Common myeloid progenitor, CD34-positive (primary cell): Measurements from ENCODE around the gene CAPRIN1.
"Not testable (repeated sequence)": the region's sequence is repeated elsewhere in the genome, so short reads cannot be mapped to it uniquely, and the experiment has no call there.

Experiments used
- CTCF ChIA-PET: fragments of 350-600 bp; sonication (Branson Sonifier 250); formaldehyde crosslinking; loops from one replicate; lab custom pipeline; 2021; ENCODE audit warnings: antibody characterized with exemption; lab: Charles Lee
- POLR2A ChIA-PET: fragments of 350-600 bp; sonication (Branson Sonifier 250); formaldehyde crosslinking; loops from one replicate; lab custom pipeline; 2021; ENCODE audit warnings: antibody characterized with exemption; lab: Charles Lee
- DNase-seq, 3 donors: peaks; one replicate each; pipeline versions ENCODE4 v3.0.0 to v3.0.0-alpha.2; 2013
- H3K27ac ChIP-seq, 2 experiments: 1 replicate in 1 of 2; 2 replicates in 1 of 2; pipeline ENCODE4 v1.7.0; 2013; ENCODE audit warnings: inconsistent platforms in 2 of 2, low read length in 2 of 2, mild to moderate bottlenecking in 2 of 2, low read depth in 1 of 2, moderate library complexity in 1 of 2; ENCODE audit not compliant: severe bottlenecking in 2 of 2, insufficient read depth in 1 of 2, poor library complexity in 1 of 2
- H3K27me3 ChIP-seq, 5 experiments: replicated peaks in 2 of 5; 1 replicate in 3 of 5; 2 replicates in 2 of 5; pipeline versions ENCODE4 v1.6.1 to v1.7.0; 2013; ENCODE audit warnings: low read length in 4 of 5, mild to moderate bottlenecking in 2 of 5, moderate library complexity in 2 of 5, inconsistent platforms in 1 of 5; ENCODE audit not compliant: insufficient read depth in 5 of 5, control insufficient read depth in 4 of 5
- H3K36me3 ChIP-seq, 4 experiments: 1 replicate in 2 of 4; 2 replicates in 2 of 4; pipeline versions ENCODE4 v1.6.1 to v1.7.0; 2013; ENCODE audit warnings: low read length in 3 of 4, control low read depth in 1 of 4, mild to moderate bottlenecking in 1 of 4; ENCODE audit not compliant: control insufficient read depth in 4 of 4, insufficient read depth in 4 of 4
- H3K4me1 ChIP-seq, 4 experiments: 1 replicate in 3 of 4; 2 replicates in 1 of 4; pipeline versions ENCODE4 v1.6.1 to v1.7.1; 2013; ENCODE audit warnings: low read length in 3 of 4, mild to moderate bottlenecking in 3 of 4, control low read depth in 1 of 4, inconsistent platforms in 1 of 4, moderate library complexity in 1 of 4; ENCODE audit not compliant: control insufficient read depth in 4 of 4, insufficient read depth in 4 of 4; ENCODE audit errors: control extremely low read depth in 1 of 4
- H3K4me3 ChIP-seq, 7 experiments: 1 replicate in 4 of 7; 2 replicates in 3 of 7; pipeline versions ENCODE4 v1.5.1 to v1.7.0; 2013; ENCODE audit warnings: mild to moderate bottlenecking in 7 of 7, low read length in 6 of 7, moderate library complexity in 6 of 7, inconsistent platforms in 2 of 7, low read depth in 2 of 7, control low read depth in 1 of 7; ENCODE audit not compliant: insufficient read depth in 4 of 7, control insufficient read depth in 1 of 7; ENCODE audit errors: extremely low read depth in 1 of 7
- H3K9me3 ChIP-seq, 5 experiments: 1 replicate in 4 of 5; 2 replicates in 1 of 5; pipeline versions ENCODE4 v1.6.1 to v1.7.1; 2013; ENCODE audit warnings: low read length in 4 of 5, mild to moderate bottlenecking in 2 of 5, inconsistent platforms in 1 of 5, low read depth in 1 of 5, moderate library complexity in 1 of 5; ENCODE audit not compliant: control insufficient read depth in 4 of 5, insufficient read depth in 2 of 5; ENCODE audit errors: control extremely low read depth in 1 of 5
- WGBS: methylation state at CpG from one replicate; pipeline ENCODE4 v1.1.5; 2013; ENCODE audit not compliant: insufficient coverage; 5-methylcytosine and 5-hydroxymethylcytosine counted together

CAPRIN1 gene

DNA sequence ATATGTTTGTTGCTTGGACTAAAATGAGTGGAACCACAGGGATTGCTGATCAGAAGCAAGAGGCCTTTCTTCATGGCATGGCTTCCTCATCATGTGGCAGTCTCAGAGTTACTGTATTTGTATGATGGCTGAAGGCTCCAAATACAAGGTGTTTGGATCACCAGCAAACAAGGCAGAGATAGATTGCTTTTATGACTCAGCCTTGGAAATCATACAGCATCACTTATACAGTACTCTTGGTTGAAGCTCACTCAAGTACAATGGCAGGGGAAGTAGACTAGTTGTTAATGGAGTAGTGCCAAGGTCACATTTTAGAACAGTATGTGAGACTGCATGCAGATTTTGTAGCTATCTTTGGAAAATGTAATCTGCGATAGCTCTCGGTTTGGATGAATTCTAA, 16.6 kb downstream of the CAPRIN1 start:
- Histone ChIP-seq H3K36me3 (peaks cover 8 to 47% (median 20%) of the 10 kb centered on the region in 4 experiments), H3K27me3 (no peaks in the 10 kb centered on the region), H3K4me3 (no peak overlapping the region), H3K27ac (no peak overlapping the region), H3K9me3 (no peaks in the 10 kb centered on the region), H3K4me1 (peaks cover 0 to 8% (median 0%) of the 10 kb centered on the region in 4 experiments)
- ChIA-PET CTCF (interaction anchor here (1.2 to 1.6 kb wide), 4 partner anchors 9 to 71 kb away, joined by 3 to 5 read pairs (median 4); no protein-coding TSS in a partner anchor), POLR2A (no interaction called here)
- 96% methylated on average over 2 of the region's 2 CpGs for WGBS
- peak in 2 of 3 donors; percentile 27 to 41 for DNase-seq

DNA sequence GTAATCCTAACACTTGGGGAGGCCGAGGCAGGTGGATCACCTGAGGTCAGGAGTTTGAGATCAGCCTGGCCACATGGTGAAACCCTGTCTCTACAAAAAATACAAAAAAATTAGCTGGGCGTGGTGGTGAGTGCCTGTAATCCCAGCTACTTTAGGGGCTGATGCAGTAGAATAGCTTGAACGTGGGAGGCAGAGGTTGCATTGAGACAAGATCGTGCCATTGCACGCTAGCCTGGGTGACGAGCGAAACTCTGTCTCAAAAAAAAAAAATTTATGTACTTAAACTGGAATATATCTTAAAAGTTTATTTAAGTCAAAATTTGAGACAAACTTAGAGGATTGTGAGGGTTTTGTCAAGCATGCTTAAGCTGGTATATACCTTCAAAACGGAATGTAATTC, 19.8 kb downstream of the CAPRIN1 start:
- H3K4me1 ChIP-seq, POLR2A ChIA-PET, DNase-seq, H3K27ac ChIP-seq, H3K27me3 ChIP-seq, H3K9me3 ChIP-seq, H3K4me3 ChIP-seq: not testable (repeated sequence)
- CTCF ChIA-PET, result interaction anchor here (0.8 to 2.5 kb wide), 7 partner anchors 9 to 213 kb away, joined by 3 to 10 read pairs (median 4); no protein-coding TSS in a partner anchor
- peaks cover 17 to 59% (median 30%) of the 10 kb centered on the region in 4 experiments for H3K36me3 ChIP-seq
- whole genome bisulfite sequencing, result 100% methylated on average over 2 of the region's 8 CpGs

DNA sequence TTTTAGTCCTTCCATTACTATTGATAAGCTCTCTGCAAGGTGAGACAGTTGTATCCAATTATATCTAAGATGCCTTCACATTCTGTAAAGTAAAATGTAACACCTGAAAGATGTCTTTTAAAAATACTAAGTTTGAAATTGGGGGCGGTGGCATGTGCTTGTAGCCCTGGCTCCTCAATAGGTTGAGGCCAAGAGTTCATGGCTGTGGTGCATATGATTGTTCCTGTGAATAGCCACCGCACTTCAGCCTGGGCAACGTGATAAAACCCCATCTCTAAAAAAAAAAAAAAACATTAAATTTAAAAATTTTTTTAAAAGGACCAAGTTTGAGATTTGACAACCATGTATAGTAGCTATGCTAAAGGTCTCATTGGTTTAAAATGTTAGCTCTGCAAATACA, 20.5 kb downstream of the CAPRIN1 start:
- no CpG with 5 or more reads among the region's 3 CpGs for WGBS
- DNase-seq, result no peak
- Histone ChIP-seq H3K9me3 (no peaks in the 10 kb centered on the region), H3K36me3 (peaks cover 17 to 65% (median 35%) of the 10 kb centered on the region in 4 experiments), H3K4me3 (no peak overlapping the region), H3K27me3 (no peaks in the 10 kb centered on the region), H3K27ac (no peak overlapping the region), H3K4me1 (peaks cover 0 to 6% (median 0%) of the 10 kb centered on the region in 4 experiments)
- CTCF ChIA-PET, result interaction anchor here (1.1 to 2.5 kb wide), 4 partner anchors 10 to 76 kb away, joined by 3 to 10 read pairs (median 4); no protein-coding TSS in a partner anchor
- POLR2A ChIA-PET, result no interaction called here

DNA sequence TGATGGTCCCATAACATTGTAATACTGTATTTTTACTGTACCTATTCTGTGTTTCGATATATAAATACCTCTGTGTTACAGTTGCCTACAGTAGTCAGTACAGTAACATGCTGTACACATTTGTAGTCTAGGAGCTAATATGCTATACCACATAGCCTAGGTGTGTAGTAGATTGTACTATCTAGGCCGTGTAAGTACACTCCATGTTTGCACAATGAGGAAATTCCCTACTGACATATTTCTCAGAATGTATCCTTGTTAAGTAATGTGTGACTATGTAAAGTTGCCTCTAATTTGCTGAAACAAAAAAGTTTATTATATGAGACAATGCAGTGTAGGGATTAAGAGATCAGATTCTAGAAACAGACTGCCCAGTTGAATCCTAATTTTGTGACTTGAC, 21.3 kb downstream of the CAPRIN1 start:
- 100% methylated on average over 1 of the region's 2 CpGs for WGBS
- Histone ChIP-seq H3K27me3 (no peaks in the 10 kb centered on the region), H3K4me1 (peaks cover 0 to 6% (median 0%) of the 10 kb centered on the region in 4 experiments), H3K9me3 (no peaks in the 10 kb centered on the region), H3K27ac (no peak overlapping the region), H3K4me3 (no peak overlapping the region), H3K36me3 (peaks cover 14 to 69% (median 40%) of the 10 kb centered on the region in 4 experiments)
- no peak for DNase-seq
- POLR2A ChIA-PET, result no interaction called here
- CTCF ChIA-PET, result interaction anchor here (1.5 to 2.6 kb wide), 2 partner anchors 10 to 76 kb away, joined by 4 to 11 read pairs; no protein-coding TSS in a partner anchor

DNA sequence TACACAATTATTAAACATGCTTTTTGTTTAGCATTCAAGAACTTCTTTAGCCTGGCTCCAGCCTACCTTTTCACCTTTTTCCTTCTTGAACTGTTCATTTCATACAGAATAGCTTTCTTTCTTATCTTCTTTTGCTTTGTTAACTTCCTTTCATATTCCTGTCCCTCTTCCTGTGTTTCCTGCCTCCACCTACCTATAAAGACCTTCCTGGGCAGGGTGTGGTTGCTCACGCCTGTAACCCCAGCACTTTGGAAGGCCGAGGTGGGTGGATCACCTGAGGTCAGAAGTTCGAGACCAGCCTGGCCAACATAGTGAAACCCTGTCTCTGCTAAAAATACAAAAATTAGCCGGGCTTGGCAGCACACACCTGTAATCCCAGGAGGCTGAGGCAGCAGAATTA, 22.9 kb downstream of the CAPRIN1 start:
- H3K4me3 ChIP-seq, result no peak overlapping the region
- ChIA-PET CTCF (interaction anchor here (2.6 kb wide), 1 partner anchor 12 kb away, joined by 11 read pairs; no protein-coding TSS in a partner anchor), POLR2A (no interaction called here)
- no peak overlapping the region for H3K27ac ChIP-seq
- H3K9me3 ChIP-seq, result no peaks in the 10 kb centered on the region
- WGBS, result 67% methylated on average over 1 of the region's 4 CpGs
- H3K27me3 ChIP-seq, result no peaks in the 10 kb centered on the region
- peaks cover 0 to 3% (median 0%) of the 10 kb centered on the region in 4 experiments for H3K4me1 ChIP-seq
- peaks cover 19 to 78% (median 52%) of the 10 kb centered on the region in 4 experiments for H3K36me3 ChIP-seq
- DNase-seq, result no peak

DNA sequence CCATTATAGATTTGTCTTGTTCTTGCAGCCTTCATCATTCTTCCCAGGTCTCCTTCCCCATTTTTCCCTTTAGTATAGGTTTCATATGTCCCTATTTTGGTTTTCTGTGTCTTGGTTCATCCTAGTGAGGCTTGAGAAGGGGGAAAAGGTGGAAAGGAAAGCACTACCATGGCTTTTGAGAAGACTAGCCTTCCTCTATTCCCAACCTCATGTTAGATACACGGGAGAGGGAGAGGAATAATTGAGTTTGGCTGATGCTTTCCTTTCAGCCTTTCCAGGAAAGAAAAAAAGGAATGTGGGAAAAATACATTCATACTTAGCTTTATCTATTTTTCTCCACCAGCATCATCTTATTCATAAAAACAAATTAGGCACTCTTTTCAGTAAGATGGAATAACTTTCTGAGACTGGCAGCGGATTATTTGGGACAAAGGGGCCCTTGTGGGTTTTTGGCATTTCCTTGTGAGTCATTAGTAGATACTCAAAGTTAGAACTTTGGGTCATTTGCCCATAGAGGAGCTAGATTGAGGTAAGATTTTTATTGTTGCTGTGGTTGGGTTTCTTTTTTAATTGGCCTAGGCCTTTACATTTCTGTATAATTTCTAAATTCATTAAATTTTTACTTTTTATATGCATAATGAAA, 23.8 kb downstream of the CAPRIN1 start:
- DNase-seq, result peak in 2 of 3 donors; percentile 19 to 31
- POLR2A ChIA-PET, result no interaction called here
- no peaks in the 10 kb centered on the region for H3K27me3 ChIP-seq
- no peak overlapping the region for H3K4me3 ChIP-seq
- H3K27ac ChIP-seq, result no peak overlapping the region
- H3K4me1 ChIP-seq, result peaks cover 0 to 3% (median 0%) of the 10 kb centered on the region in 4 experiments
- peaks cover 19 to 85% (median 58%) of the 10 kb centered on the region in 4 experiments for H3K36me3 ChIP-seq
- H3K9me3 ChIP-seq, result no peaks in the 10 kb centered on the region
- WGBS, result 86% methylated on average over 1 of the region's 2 CpGs
- CTCF ChIA-PET, result interaction anchor here (0.8 to 2.1 kb wide), 9 partner anchors 10 to 268 kb away, joined by 3 to 8 read pairs (median 4); no protein-coding TSS in a partner anchor

DNA sequence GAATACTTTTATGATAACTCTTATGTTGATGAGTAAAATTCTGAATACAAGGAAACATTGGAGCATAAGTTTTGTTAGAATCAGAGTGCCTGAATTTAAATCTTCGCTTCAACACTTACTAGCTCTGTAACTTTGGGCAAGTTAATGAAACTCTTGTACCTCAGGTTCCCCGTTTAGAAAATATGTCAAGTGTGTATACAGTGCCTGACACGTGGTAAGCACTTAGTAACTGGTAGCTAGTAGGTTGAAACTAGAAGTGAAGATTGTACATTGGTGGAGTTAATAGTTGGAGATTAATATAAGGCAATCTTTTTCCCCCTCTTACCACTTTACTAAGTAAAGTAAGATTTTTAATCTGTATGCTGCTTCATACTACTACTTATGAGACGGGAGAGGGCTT, 29.1 kb downstream of the CAPRIN1 start:
- CTCF ChIA-PET, result interaction anchor here (0.6 to 2.4 kb wide), 3 partner anchors 13 to 1274 kb away, joined by 3 to 8 read pairs (median 3); no protein-coding TSS in a partner anchor
- POLR2A ChIA-PET, result no interaction called here
- H3K4me3 ChIP-seq, result no peak overlapping the region
- DNase-seq, result no peak
- 100% methylated on average over 1 of the region's 4 CpGs for WGBS
- no peak overlapping the region for H3K27ac ChIP-seq
- peaks cover 13 to 91% (median 71%) of the 10 kb centered on the region in 4 experiments for H3K36me3 ChIP-seq
- no peaks in the 10 kb centered on the region for H3K4me1 ChIP-seq
- no peaks in the 10 kb centered on the region for H3K27me3 ChIP-seq
- H3K9me3 ChIP-seq, result no peaks in the 10 kb centered on the region
